Stimulated activated CD4-positive, alpha-beta T cell treated with anti-CD3 and anti-CD28 coated beads, Interleukin-2, amount 100 ng/mL, for 24 hours (primary cell): ENCODE results near the gene MTUS2.

ENCODE experiments used
- DNase-seq, 2 donors: peaks; one replicate each; pipeline ENCODE4 v3.0.0-alpha.2; 2020

Gene MTUS2

GRCh38 chr13:29039212-29039611 lies 219.1 kb downstream of the MTUS2 start:
- no peak for DNase-seq

GRCh38 chr13:29046588-29046987 lies 226.4 kb downstream of the MTUS2 start:
- DNase-seq: no peak

DNA sequence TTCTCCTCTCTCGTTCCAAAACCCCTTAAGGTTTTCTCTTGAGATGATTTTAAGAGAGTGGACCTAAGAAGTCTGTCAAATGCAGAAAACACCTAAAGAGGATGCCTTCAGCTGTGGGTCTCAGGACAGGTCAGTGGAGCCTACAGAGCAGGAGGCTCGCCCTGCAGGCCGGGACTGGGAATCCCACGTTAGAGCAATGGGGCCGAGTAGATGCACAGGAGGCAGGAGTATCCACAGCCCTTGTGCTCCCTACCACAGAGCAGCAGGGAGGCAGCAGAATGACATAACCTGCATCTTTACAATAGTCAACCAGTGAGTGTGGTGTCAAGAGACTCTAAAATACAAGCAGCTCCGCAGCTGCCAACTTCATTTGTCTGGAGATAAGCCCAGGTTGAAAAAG lies 229.4 kb downstream of the MTUS2 start:
- no peak for DNase-seq

DNA sequence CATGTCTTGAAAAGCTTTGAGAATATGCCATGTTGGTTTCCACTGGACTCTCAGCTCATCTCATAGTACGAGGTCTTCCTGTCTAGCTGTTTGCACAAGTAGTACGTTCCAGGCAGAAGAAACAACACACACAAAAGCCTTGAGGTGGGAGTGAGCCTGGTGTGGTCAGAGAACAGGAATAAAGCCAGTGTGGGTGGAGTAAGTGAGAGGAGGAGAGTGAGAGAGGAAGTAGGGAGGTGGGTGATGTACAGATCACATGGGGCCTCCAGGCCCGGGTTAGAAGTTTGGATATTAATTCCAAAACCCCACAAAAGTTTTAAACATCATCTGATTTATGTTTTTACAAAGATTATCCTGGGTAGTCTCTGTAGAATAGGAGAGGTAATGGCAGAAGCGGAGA lies 230.6 kb downstream of the MTUS2 start:
- DNase-seq: no peak

DNA sequence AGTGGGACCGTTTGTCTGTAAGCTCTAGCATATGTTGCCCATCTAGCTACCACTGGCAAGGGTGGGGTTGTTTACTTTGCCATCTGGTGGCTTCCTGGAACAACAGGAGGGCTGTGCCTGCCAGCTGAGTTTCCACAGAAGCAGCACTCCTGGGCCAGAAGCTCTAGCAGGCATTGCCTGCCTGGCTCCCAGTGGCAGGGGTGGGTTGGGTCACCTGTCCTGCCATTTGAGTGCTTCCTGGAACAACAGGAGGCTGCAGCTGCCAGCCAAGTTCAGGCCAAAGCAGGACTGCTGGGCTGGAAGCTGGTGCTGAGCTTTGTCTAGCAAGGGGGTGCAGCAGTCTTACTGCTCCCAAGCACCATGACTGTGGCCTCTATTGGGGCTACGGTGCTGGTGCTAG lies 239.7 kb downstream of the MTUS2 start:
- no peak for DNase-seq

GRCh38 chr13:29065142-29065541 lies 245.0 kb downstream of the MTUS2 start:
- no peak for DNase-seq

DNA sequence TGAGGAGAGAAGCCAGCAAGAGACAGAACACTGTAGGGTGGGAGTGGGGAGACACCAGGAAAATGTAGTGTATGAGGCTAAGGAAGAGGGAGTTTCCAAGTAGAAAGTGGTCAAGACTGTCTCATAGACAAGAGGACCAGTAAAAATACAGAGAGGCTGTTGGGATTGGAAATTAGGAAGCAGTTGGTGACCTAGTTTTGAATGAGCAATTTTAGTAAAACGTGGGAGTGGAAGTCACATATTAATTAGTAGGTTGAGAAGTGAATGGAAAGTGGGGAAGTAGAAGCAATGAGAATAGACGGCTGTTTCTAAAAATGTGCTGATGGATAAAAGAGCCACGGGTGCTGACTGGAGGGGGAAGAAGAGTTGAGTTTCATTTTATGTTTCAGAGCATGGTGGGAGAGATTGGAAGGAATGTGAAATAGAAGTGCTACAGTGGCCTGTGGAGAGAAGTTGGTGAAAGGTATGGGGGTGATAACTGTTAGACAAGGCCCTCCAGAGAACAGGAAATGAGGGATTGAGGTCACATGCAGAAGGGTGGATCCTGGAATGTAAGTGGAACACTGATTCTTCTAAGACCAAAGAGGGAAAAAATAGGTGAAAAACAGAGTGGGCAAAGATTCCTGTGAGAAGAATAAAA lies 247.3 kb downstream of the MTUS2 start:
- DNase-seq: no peak

GRCh38 chr13:29073755-29074154 lies 253.6 kb downstream of the MTUS2 start:
- DNase-seq: no peak

GRCh38 chr13:29077051-29077813 lies 257.1 kb downstream of the MTUS2 start:
- DNase-seq: no peak

- DNase-seq: no peak
These were observed 260.9 kb downstream of the MTUS2 start for GRCh38 chr13:29081036-29081435.

- DNase-seq: no peak
These were observed 261.7 kb downstream of the MTUS2 start for GRCh38 chr13:29081697-29082440.

DNA sequence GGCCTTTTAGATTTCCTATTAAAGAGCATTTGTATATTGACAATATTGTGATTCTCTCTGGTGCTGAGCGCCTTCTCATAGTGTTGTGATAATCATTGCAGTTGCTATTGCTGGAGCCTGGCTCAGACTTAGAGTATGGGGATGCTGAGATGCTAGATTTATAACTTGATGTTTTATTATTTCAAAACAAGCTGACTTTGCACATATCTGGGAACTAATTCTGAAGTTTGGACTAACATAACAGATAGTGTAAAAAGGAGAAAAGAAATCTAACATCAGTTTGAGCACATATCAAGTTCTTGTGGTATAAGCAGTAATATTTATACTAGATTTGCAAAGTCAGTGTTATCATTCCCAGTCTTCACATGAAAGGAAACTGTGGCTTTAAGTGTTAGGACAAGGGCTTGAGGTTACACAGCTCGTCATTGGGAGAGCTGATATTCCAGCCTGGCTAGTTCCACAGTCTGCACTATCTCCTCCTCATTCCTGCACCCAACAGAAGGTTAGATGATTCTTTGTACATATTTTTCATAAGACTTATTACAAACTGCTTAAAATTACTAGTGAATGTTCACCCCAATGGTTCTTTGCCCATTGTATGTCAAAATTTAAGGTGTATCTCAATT lies 279.8 kb downstream of the MTUS2 start:
- no peak for DNase-seq

- DNase-seq: no peak
These were observed 280.6 kb downstream of the MTUS2 start for GRCh38 chr13:29100758-29101157.

DNA sequence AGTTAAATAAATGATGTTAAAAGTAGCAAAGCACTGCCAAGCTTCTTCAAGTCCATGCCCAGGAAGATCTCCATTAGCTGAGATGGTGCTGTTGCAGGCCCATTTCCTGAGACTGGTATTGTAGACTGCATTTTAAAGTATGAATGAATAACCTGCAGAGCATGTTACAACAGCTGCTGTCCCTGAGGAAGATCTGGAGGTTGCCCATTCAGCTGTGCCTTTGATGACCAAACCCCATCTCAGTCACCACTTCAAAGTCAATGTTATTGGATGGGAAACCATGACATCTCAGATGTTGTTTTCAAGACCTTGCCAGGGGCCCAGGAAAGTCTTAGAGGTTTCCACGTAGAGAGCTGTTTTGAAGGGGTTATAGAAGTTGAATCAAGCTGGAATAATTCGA lies 281.3 kb downstream of the MTUS2 start:
- no peak for DNase-seq

DNA sequence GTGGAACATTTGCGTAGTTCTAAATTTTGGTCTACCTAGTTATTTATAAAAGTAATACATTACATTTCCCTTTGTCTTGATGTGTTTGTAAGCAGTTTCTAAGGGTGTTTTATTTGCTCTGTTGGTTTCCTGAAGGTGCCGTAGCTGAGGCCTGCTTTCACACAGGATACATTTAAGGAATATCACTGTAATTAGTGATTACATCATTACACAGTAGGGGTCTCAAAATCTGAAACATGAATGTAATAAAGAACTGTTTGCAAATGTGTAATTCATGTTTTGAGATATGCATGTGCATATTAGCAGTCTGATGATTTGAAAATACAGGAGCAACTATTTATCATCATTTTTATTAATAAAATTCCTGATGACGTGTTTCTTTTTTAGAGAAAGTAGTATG lies 281.8 kb downstream of the MTUS2 start:
- DNase-seq: no peak

DNA sequence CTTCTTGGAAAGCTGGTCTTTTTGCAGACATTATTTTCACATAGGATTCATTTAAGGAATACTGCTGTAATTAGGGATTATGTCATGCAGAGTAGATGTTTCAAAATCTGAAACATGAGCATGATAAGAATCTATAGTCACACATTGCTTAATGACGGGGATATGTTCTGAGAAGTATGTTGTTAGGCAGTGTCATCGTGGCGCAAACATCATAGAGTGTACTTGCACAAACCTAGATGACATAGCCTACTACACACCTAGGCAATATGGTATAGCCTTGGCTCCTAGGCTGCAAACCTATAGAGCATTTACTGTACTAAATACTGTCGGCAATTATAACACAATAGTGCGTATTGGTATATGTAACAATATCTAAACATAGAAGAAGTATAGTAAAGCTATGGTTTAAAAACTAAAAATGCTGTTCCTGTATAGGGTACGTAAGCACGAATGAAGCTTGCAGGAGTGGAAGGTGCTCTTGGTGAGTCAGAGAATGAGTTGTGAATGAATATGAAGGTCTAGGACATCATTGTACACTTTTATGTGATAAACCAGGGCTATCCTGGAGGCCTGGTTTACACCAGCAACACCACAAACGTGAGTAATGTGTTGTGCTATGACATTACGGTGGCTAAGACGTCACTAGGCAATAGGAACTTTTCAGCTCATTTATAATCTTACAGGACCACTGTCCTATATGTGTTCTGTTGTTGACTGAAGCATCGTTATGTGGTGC lies 283.1 kb downstream of the MTUS2 start:
- DNase-seq: no peak

DNA sequence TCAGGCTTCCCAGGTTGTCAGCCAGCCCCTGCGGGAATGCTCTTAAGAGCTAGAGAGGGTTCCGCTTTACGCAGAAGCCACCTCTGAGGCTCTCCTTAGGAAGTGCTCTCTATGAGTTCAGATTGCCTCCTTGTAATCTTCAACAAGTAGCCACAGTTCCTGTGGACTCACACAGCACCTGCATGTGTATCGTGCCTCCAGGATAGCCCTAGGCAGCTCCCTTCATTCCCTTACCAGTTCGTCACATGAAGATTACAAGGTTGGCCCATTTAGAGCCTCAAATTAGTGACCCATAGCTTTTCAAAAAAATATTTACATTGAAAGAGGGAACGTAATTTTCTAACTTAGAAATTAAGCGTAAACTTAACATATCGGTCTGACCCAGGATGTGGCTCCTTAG lies 284.3 kb downstream of the MTUS2 start:
- DNase-seq: no peak

- DNase-seq: no peak
These were observed 285.6 kb downstream of the MTUS2 start for GRCh38 chr13:29105779-29106178.

DNA sequence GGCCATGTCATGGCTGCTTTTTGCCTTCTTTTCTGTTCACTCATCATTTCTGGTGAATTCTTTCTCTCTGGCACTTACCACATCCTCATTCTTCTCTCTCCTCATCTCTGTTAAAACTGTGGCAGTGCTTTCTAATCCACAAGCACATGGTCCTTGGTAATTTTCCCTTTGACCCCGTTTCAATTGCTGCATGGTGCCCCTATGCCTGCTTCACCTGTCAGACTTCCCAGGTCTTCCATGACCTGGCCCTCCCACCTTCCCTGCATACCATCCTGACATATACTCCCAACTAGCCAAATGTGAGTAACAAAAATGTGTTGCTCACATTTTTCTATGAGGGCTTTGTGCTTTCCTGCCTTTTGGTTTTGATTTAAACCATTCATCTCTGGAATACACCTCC lies 286.5 kb downstream of the MTUS2 start:
- DNase-seq: no peak

DNA sequence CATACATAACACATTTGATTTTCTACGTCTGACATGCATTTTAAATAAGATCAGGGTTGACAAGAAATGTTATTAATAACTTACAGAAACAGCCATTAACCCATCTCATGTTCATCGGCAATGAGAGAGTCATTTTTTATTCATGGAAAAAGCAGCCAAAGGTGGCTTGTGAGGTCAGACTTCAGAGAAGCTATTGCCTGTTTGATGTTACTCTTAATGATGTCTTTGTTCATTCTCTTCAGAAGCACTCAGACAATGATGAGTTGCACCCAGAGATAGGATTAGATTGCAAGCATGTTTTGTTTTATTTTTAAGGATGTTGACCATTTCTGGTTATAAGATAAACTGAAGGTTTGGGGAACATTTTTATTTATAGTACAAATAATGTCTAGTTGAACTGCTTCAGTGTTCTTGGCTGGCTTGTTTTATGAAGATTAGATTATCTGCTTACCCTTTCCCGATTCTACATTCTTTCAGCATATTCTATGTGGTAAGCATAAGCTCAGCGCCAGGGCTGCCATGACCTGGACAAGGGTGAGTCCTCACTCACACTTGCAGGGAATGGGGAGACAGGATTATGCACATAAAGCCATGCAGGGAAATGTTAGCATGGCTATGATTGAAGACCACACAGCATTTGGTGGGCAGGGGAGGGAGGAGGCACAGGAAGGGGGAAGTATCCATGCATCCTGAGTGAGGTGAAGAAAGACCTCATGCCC lies 288.1 kb downstream of the MTUS2 start:
- no peak for DNase-seq

GRCh38 chr13:29109987-29110386 lies 289.8 kb downstream of the MTUS2 start:
- no peak for DNase-seq

DNA sequence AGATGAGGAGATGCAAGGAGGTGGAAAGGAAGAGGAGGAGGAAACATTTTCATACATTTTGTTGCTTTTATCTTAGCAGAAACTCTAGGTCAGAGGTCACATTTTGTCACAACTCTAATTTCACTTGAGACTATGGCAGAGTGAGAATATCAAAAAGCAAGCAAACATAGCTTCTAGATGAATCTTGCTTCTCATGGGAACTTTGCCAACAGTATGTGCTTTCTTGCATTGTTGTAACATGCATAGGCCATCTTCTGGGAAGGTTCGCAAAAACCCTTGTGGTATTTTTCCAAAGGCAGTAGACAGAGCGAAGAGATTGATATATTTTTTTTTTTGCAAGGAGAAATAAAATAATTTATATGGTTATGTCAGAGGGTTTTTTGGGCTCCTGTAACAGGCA lies 291.3 kb downstream of the MTUS2 start:
- no peak for DNase-seq
